Endodermal cell (in vitro differentiated cells): ENCODE measurements around the gene ENPP7. TPM values are rescaled to one million over a fixed set of nuclear protein-coding genes. Genes with fewer than 3 reads are reported as not detected.

Experiments
- DNase-seq: peaks from one replicate; pipeline ENCODE4 v3.0.0-alpha.2; 2017
- H3K27ac ChIP-seq: 2 replicates; pipeline ENCODE4 v1.5.1; 2013; ENCODE audit warnings: mild to moderate bottlenecking, low read depth, low read length, moderate library complexity
- H3K27me3 ChIP-seq: 2 replicates; pipeline ENCODE4 v1.6.1; 2013; ENCODE audit warnings: mild to moderate bottlenecking, low read length, moderate library complexity; ENCODE audit not compliant: insufficient read depth, control insufficient read depth, poor library complexity, severe bottlenecking
- H3K36me3 ChIP-seq: 2 replicates; pipeline ENCODE4 v1.7.0; 2013; ENCODE audit warnings: mild to moderate bottlenecking, low read length, moderate library complexity; ENCODE audit not compliant: control insufficient read depth, insufficient read depth
- H3K4me1 ChIP-seq: one replicate; pipeline ENCODE4 v1.7.0; 2013; ENCODE audit warnings: low read length; ENCODE audit not compliant: control insufficient read depth, insufficient read depth
- H3K4me3 ChIP-seq: 2 replicates; pipeline ENCODE4 v1.5.1; 2013; ENCODE audit warnings: mild to moderate bottlenecking, low read length, moderate library complexity
- H3K9ac ChIP-seq: 2 replicates; pipeline ENCODE4 v1.6.1; 2013; ENCODE audit warnings: mild to moderate bottlenecking, low read length, moderate library complexity; ENCODE audit not compliant: poor library complexity, severe bottlenecking; ENCODE audit errors: extremely low read depth
- H3K9me3 ChIP-seq: 2 replicates; pipeline ENCODE4 v1.6.1; 2013; ENCODE audit warnings: mild to moderate bottlenecking, low read length, moderate library complexity; ENCODE audit not compliant: control insufficient read depth
- H3K27ac Mint-ChIP-seq: 2 replicates; pipeline ENCODE4 v1.8.0; 2020; ENCODE audit warnings: mixed read lengths
- H3K27me3 Mint-ChIP-seq: 2 replicates; pipeline ENCODE4 v1.8.0; 2021; ENCODE audit warnings: mild to moderate bottlenecking, mixed read lengths; ENCODE audit not compliant: insufficient read depth
- H3K36me3 Mint-ChIP-seq: 2 replicates; pipeline ENCODE4 v1.8.0; 2020; ENCODE audit warnings: low read depth, mixed read lengths
- H3K4me1 Mint-ChIP-seq: 2 replicates; pipeline ENCODE4 v1.8.0; 2020; ENCODE audit warnings: mixed read lengths
- H3K4me3 Mint-ChIP-seq: 2 replicates; pipeline ENCODE4 v1.8.0; 2020; ENCODE audit warnings: mild to moderate bottlenecking, moderate library complexity, mixed read lengths
- H3K9me3 Mint-ChIP-seq: 2 replicates; pipeline ENCODE4 v1.8.0; 2020; ENCODE audit warnings: mild to moderate bottlenecking, mixed read lengths
- CTCF ChIP-seq: fragments of 200-600 bp; sonication (generic); conservative IDR thresholded peaks from 2 replicates; pipeline ENCODE4 v1.5.0; 2021; ENCODE audit warnings: antibody characterized with exemption, mild to moderate bottlenecking
- WGBS, 2 experiments: methylation state at CpG; one replicate each; pipeline versions ENCODE4 v1.1.5 to v1.1.7; 2013; ENCODE audit warnings: missing lambda C conversion rate in 2 of 2, mixed read lengths in 1 of 2; ENCODE audit not compliant: insufficient coverage in 1 of 2, insufficient read length in 1 of 2; 5-methylcytosine and 5-hydroxymethylcytosine counted together
- total RNA-seq, 2 donors: library from RNA; stranded (reverse); fragmentation: NEBNext Ultra II Directional in 1 of 2; extraction: Animal tissue kit (Norgen Biotek cat#: 25700) in 1 of 2; gene quantifications; 2 replicates in 1 of 2; 3 replicates in 1 of 2; pipeline ENCODE4 v1.2.1, GENCODE V29; 2021

Gene ENPP7
- total RNA-seq, 2 donors from 2014 or later, result not detected

GRCh38 chr17:79695797-79696609, 34.7 kb upstream of the ENPP7 start:
- H3K27me3 Mint-ChIP-seq, result no peaks in the 10 kb centered on the region
- H3K9ac ChIP-seq, result no peak overlapping the region
- no peak for DNase-seq
- TF ChIP-seq CTCF, result no peak
- H3K27ac Mint-ChIP-seq, result no peak overlapping the region
- H3K9me3 ChIP-seq, result no peaks in the 10 kb centered on the region
- H3K27me3 ChIP-seq, result no peaks in the 10 kb centered on the region
- 84 to 88% methylated on average over 7 to 11 of the region's 14 CpGs for WGBS, 2 experiments
- no peaks in the 10 kb centered on the region for H3K36me3 Mint-ChIP-seq
- H3K4me1 ChIP-seq, result no peaks in the 10 kb centered on the region
- no peak overlapping the region for H3K4me3 Mint-ChIP-seq
- no peaks in the 10 kb centered on the region for H3K36me3 ChIP-seq
- H3K9me3 Mint-ChIP-seq, result no peaks in the 10 kb centered on the region
- no peak overlapping the region for H3K4me3 ChIP-seq
- no peaks in the 10 kb centered on the region for H3K4me1 Mint-ChIP-seq
- no peak overlapping the region for H3K27ac ChIP-seq

- no peaks in the 10 kb centered on the region for H3K4me1 ChIP-seq
- Mint-ChIP-seq H3K36me3 (no peaks in the 10 kb centered on the region), H3K4me3 (no peak overlapping the region), H3K4me1 (no peaks in the 10 kb centered on the region), H3K27ac (no peak overlapping the region), H3K27me3 (no peaks in the 10 kb centered on the region), H3K9me3 (no peaks in the 10 kb centered on the region)
- no peak for TF ChIP-seq CTCF
- no peak overlapping the region for H3K9ac ChIP-seq
- 90 to 91% methylated on average over 10 to 17 of the region's 17 CpGs for WGBS, 2 experiments
- no peak overlapping the region for H3K27ac ChIP-seq
- H3K27me3 ChIP-seq, result no peaks in the 10 kb centered on the region
- no peak overlapping the region for H3K4me3 ChIP-seq
- H3K9me3 ChIP-seq, result no peaks in the 10 kb centered on the region
- no peak for DNase-seq
- H3K36me3 ChIP-seq, result no peaks in the 10 kb centered on the region
Measured at GRCh38 chr17:79696610-79696982, 34.1 kb upstream of the ENPP7 start.

- Histone ChIP-seq H3K9me3 (no peaks in the 10 kb centered on the region), H3K4me3 (no peak overlapping the region), H3K4me1 (no peaks in the 10 kb centered on the region), H3K9ac (no peak overlapping the region), H3K27ac (no peak overlapping the region), H3K27me3 (no peaks in the 10 kb centered on the region), H3K36me3 (no peaks in the 10 kb centered on the region)
- 69 to 76% methylated on average over 6 to 15 of the region's 15 CpGs for WGBS, 2 experiments
- Mint-ChIP-seq H3K27ac (no peak overlapping the region), H3K27me3 (no peaks in the 10 kb centered on the region), H3K9me3 (no peaks in the 10 kb centered on the region), H3K36me3 (no peaks in the 10 kb centered on the region), H3K4me1 (no peaks in the 10 kb centered on the region), H3K4me3 (no peak overlapping the region)
- no peak for DNase-seq
- no peak for TF ChIP-seq CTCF
Measured at GRCh38 chr17:79698146-79698846, 32.4 kb upstream of the ENPP7 start.
